Measurements from ENCODE around the gene LPAR6.

DNA sequence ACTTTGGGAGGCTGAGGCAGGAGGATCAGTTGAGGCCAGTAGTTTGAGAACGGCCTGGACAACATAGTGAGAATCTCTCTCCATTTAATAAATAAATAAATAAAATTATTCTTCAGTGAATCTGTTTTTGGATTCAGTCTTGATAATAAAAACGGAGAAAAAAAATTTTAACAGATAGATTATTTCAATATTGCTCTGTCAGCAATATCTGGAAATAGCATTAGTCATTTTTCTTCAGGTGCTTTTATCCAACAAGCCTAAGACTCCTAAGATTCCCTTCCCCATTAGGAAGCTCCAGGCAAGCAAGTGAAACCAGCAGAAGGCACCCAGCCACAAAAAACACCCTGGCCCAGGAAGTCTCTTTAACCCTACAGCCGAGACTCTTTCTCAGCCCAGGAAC is 21.3 kb upstream of the LPAR6 start:
- TF ChIP-seq CTCF (IDR thresholded peaks at IDR 0.05; ENCODE audit: low read depth, low read length) (no peak), EZH2phosphoT487 (IDR thresholded peaks at IDR 0.05; ENCODE audit: low read depth) (no peak)

Data from OCI-LY3 (cell line).